H9 (cell line): Measurements from ENCODE around the gene TBC1D8. TPM values are rescaled to one million over a fixed set of nuclear protein-coding genes. Genes with fewer than 3 reads are reported as not detected.

Experiments
- DNase-seq: peaks from one replicate; pipeline ENCODE4 v3.0.0-alpha.2; 2017
- H2AFZ ChIP-seq: one replicate; pipeline ENCODE4 v1.6.1; 2013; ENCODE audit warnings: mild to moderate bottlenecking, low read length, control low read depth, moderate library complexity
- H2AK5ac ChIP-seq: 2 replicates; pipeline ENCODE4 v1.6.1; 2013; ENCODE audit warnings: low read length, control low read depth, mixed read lengths; ENCODE audit not compliant: insufficient read length
- H2BK120ac ChIP-seq: one replicate; pipeline ENCODE4 v1.6.1; 2013; ENCODE audit warnings: low read depth, mild to moderate bottlenecking, low read length, control low read depth, inconsistent platforms; ENCODE audit not compliant: poor library complexity, severe bottlenecking
- H2BK12ac ChIP-seq: 2 replicates; pipeline ENCODE4 v1.6.1; 2013; ENCODE audit warnings: low read length, control low read depth, mixed read lengths, low read depth; ENCODE audit not compliant: insufficient read length
- H2BK15ac ChIP-seq: 2 replicates; pipeline ENCODE4 v1.6.1; 2013; ENCODE audit warnings: low read depth, low read length, control low read depth
- H2BK20ac ChIP-seq: one replicate; pipeline ENCODE4 v1.6.1; 2013; ENCODE audit warnings: low read depth, mild to moderate bottlenecking, low read length, control low read depth, inconsistent platforms; ENCODE audit not compliant: poor library complexity, severe bottlenecking
- H2BK5ac ChIP-seq: 2 replicates; pipeline ENCODE4 v1.6.1; 2013; ENCODE audit warnings: low read length, control low read depth, mixed read lengths; ENCODE audit not compliant: insufficient read length
- H3K14ac ChIP-seq: 2 replicates; pipeline ENCODE4 v1.6.1; 2013; ENCODE audit warnings: low read length, control low read depth; ENCODE audit not compliant: insufficient read depth
- H3K18ac ChIP-seq: 2 replicates; pipeline ENCODE4 v1.6.1; 2013; ENCODE audit warnings: low read depth, mild to moderate bottlenecking, mixed read lengths, low read length, control low read depth; ENCODE audit not compliant: insufficient read length
- H3K23ac ChIP-seq: 2 replicates; pipeline ENCODE4 v1.6.1; 2013; ENCODE audit warnings: low read length, control low read depth, mixed read lengths, low read depth; ENCODE audit not compliant: insufficient read length
- H3K23me2 ChIP-seq: 2 replicates; pipeline ENCODE4 v1.6.1; 2013; ENCODE audit warnings: low read depth, mild to moderate bottlenecking, mixed read lengths, low read length, control low read depth; ENCODE audit not compliant: insufficient read length, poor library complexity, severe bottlenecking
- H3K27ac ChIP-seq: 2 replicates; pipeline ENCODE4 v1.5.1; 2013; ENCODE audit warnings: low read length, control low read depth, mixed read lengths, low read depth; ENCODE audit not compliant: insufficient read length
- H3K27me3 ChIP-seq: 2 replicates; pipeline ENCODE4 v1.6.1; 2013; ENCODE audit warnings: low read length, control low read depth, inconsistent platforms; ENCODE audit not compliant: insufficient read depth
- H3K4ac ChIP-seq: 2 replicates; pipeline ENCODE4 v1.6.1; 2013; ENCODE audit warnings: low read depth, mild to moderate bottlenecking, control low read depth, inconsistent platforms, low read length, moderate library complexity
- H3K4me1 ChIP-seq: 2 replicates; pipeline ENCODE4 v1.6.1; 2013; ENCODE audit warnings: low read length, control low read depth, inconsistent platforms; ENCODE audit not compliant: insufficient read depth
- H3K4me2 ChIP-seq: 2 replicates; pipeline ENCODE4 v1.6.1; 2013; ENCODE audit warnings: low read length, control low read depth, mixed read lengths; ENCODE audit not compliant: insufficient read length, insufficient read depth
- H3K56ac ChIP-seq: 2 replicates; pipeline ENCODE4 v1.6.1; 2013; ENCODE audit warnings: low read depth, mild to moderate bottlenecking, mixed read lengths, low read length, control low read depth; ENCODE audit not compliant: insufficient read length
- H3K79me1 ChIP-seq: 2 replicates; pipeline ENCODE4 v1.6.1; 2013; ENCODE audit warnings: low read depth, mild to moderate bottlenecking, moderate library complexity, low read length, control low read depth, inconsistent platforms; ENCODE audit not compliant: insufficient read depth, poor library complexity, severe bottlenecking
- H3K79me2 ChIP-seq: 2 replicates; pipeline ENCODE4 v1.6.1; 2013; ENCODE audit warnings: low read length, control low read depth, inconsistent platforms; ENCODE audit not compliant: insufficient read depth
- H3K9ac ChIP-seq: 2 replicates; pipeline ENCODE4 v1.6.1; 2013; ENCODE audit warnings: low read length, control low read depth, mixed read lengths; ENCODE audit not compliant: insufficient read length; ENCODE audit errors: extremely low read depth
- H3K9me3 ChIP-seq: one replicate; pipeline ENCODE4 v1.6.1; 2013; ENCODE audit warnings: low read depth, low read length, inconsistent platforms; ENCODE audit not compliant: control insufficient read depth
- H3T11ph ChIP-seq: one replicate; pipeline ENCODE4 v1.6.1; 2013; ENCODE audit warnings: mild to moderate bottlenecking, low read length, control low read depth, inconsistent platforms
- H4K20me1 ChIP-seq: one replicate; pipeline ENCODE4 v1.6.1; 2013; ENCODE audit not compliant: control insufficient read depth, insufficient read length, insufficient read depth
- H4K5ac ChIP-seq: 2 replicates; pipeline ENCODE4 v1.6.1; 2013; ENCODE audit warnings: low read depth, mild to moderate bottlenecking, mixed read lengths, low read length, control low read depth; ENCODE audit not compliant: insufficient read length
- H4K8ac ChIP-seq: replicated peaks from 2 replicates; pipeline ENCODE4 v1.6.1; 2013; ENCODE audit warnings: low read length, control low read depth, mixed read lengths, low read depth; ENCODE audit not compliant: insufficient read length
- H4K91ac ChIP-seq: 2 replicates; pipeline ENCODE4 v1.6.1; 2013; ENCODE audit warnings: low read depth, mild to moderate bottlenecking, moderate library complexity, mixed read lengths, low read length, control low read depth; ENCODE audit not compliant: insufficient read length
- H3K27ac Mint-ChIP-seq, 3 experiments: 2 replicates in 2 of 3; 3 replicates in 1 of 3; pipeline ENCODE4 v1.8.0; 2020 to 2021; ENCODE audit warnings: mixed read lengths in 3 of 3, mild to moderate bottlenecking in 1 of 3, moderate library complexity in 1 of 3
- H3K27me3 Mint-ChIP-seq: 2 replicates; pipeline ENCODE4 v1.8.0; 2021; ENCODE audit warnings: low read depth, mild to moderate bottlenecking, moderate library complexity, mixed read lengths
- H3K36me3 Mint-ChIP-seq, 3 experiments: 2 replicates in 2 of 3; 3 replicates in 1 of 3; pipeline ENCODE4 v1.8.0; 2020 to 2021; ENCODE audit warnings: low read depth in 3 of 3, mixed read lengths in 3 of 3; ENCODE audit not compliant: insufficient read depth in 1 of 3
- H3K4me1 Mint-ChIP-seq, 2 experiments: 2 replicates each; pipeline ENCODE4 v1.8.0; 2020; ENCODE audit warnings: mixed read lengths in 2 of 2
- H3K4me3 Mint-ChIP-seq, 2 experiments: 2 replicates in 1 of 2; 3 replicates in 1 of 2; pipeline ENCODE4 v1.8.0; 2020 to 2021; ENCODE audit warnings: mild to moderate bottlenecking in 2 of 2, mixed read lengths in 2 of 2, moderate library complexity in 1 of 2
- H3K9me3 Mint-ChIP-seq, 2 experiments: 2 replicates in 1 of 2; 3 replicates in 1 of 2; pipeline ENCODE4 v1.8.0; 2020; ENCODE audit warnings: mild to moderate bottlenecking in 2 of 2, mixed read lengths in 2 of 2, moderate library complexity in 1 of 2
- CTCF ChIP-seq: fragments of 200-600 bp; sonication (generic); conservative IDR thresholded peaks from 3 replicates; pipeline ENCODE4 v1.8.0; 2021; ENCODE audit warnings: antibody characterized with exemption, mild to moderate bottlenecking
- WGBS: extraction: QIAGEN DNeasy Blood & Tissue Kit; methylation state at CpG from one replicate; pipeline ENCODE4 v1.1.7; 2013; ENCODE audit warnings: missing lambda C conversion rate, low lambda C conversion rate, mixed read lengths; ENCODE audit not compliant: insufficient read length; ENCODE audit errors: extremely low coverage; 5-methylcytosine and 5-hydroxymethylcytosine counted together
- total RNA-seq: library from RNA; stranded (reverse); gene quantifications from 2 replicates; pipeline ENCODE4 v1.2.1, GENCODE V29; 2021

TBC1D8 gene
- total RNA-seq, 1 experiment from 2014 or later: 16.6 TPM

- no peak overlapping the region for H3K27ac ChIP-seq
- no peak overlapping the region for H3K4ac ChIP-seq
- H3K79me1 ChIP-seq: no peaks in the 10 kb centered on the region
- no peak overlapping the region for H3K4me2 ChIP-seq
- no peak overlapping the region for H4K91ac ChIP-seq
- no peaks in the 10 kb centered on the region for H3K9me3 ChIP-seq
- Mint-ChIP-seq H3K36me3 (no peaks in the 10 kb centered on the region; a peak in 1 of 7 replicates), H3K4me1 (peaks cover 16% of the 10 kb centered on the region in 2 experiments), H3K27ac (no peak overlapping the region), H3K4me3 (no peak overlapping the region), H3K27me3 (peaks cover 2% of the 10 kb centered on the region; the same call in 1 of the 2 replicates), H3K9me3 (no peaks in the 10 kb centered on the region; a peak in 1 of 5 replicates)
- H4K5ac ChIP-seq: no peak overlapping the region
- no peak overlapping the region for H3K9ac ChIP-seq
- H3K23ac ChIP-seq: no peak overlapping the region
- no peak overlapping the region for H2AFZ ChIP-seq
- H2BK20ac ChIP-seq: no peak overlapping the region
- no peaks in the 10 kb centered on the region for H3K23me2 ChIP-seq
- H2BK120ac ChIP-seq: no peak overlapping the region
- no peaks in the 10 kb centered on the region for H3K4me1 ChIP-seq
- no peak overlapping the region for H3T11ph ChIP-seq
- H2BK12ac ChIP-seq: no peak overlapping the region
- H2BK5ac ChIP-seq: no peak overlapping the region
- peaks cover 5% of the 10 kb centered on the region for H4K20me1 ChIP-seq
- H3K27me3 ChIP-seq: no peaks in the 10 kb centered on the region
- no CpG with 5 or more reads among the region's 7 CpGs for WGBS
- H3K56ac ChIP-seq: no peak overlapping the region
- H2AK5ac ChIP-seq: no peak overlapping the region
- no peak overlapping the region for H2BK15ac ChIP-seq
- no peak overlapping the region for H3K14ac ChIP-seq
- no peak overlapping the region for H4K8ac ChIP-seq
- no peaks in the 10 kb centered on the region for H3K79me2 ChIP-seq
- peak; percentile 85 for DNase-seq
- TF ChIP-seq CTCF: peak; percentile 93
- H3K18ac ChIP-seq: no peak overlapping the region
These were observed 166.3 kb downstream of the TBC1D8 start for GRCh38 chr2:100984892-100985307.
